Vagina (tissue), 2 donors: ENCODE measurements around the gene CRMP1.

Source experiments
- CTCF ChIP-seq, 3 experiments: fragments of 450-650 bp in 2 of 3; fragments of 200-600 bp in 1 of 3; sonication (generic) in 1 of 3; IDR thresholded peaks; one replicate each; pipeline ENCODE4 v1.5.1; 2017 to 2019; ENCODE audit warnings: antibody characterized with exemption in 3 of 3, mild to moderate bottlenecking in 2 of 3, moderate library complexity in 2 of 3
- POLR2A ChIP-seq, 2 donors: fragments of 450-650 bp; IDR thresholded peaks; one replicate each; pipeline ENCODE4 v1.6.1; 2017; ENCODE audit warnings: antibody characterized with exemption in 2 of 2, mild to moderate bottlenecking in 2 of 2, moderate library complexity in 2 of 2
- POLR2AphosphoS5 ChIP-seq, 2 donors: sonication (generic); formaldehyde crosslinking; IDR thresholded peaks; one replicate each; pipeline ENCODE4 v1.9.0; 2017; ENCODE audit warnings: antibody characterized with exemption in 2 of 2, mild to moderate bottlenecking in 2 of 2, low read depth in 1 of 2; ENCODE audit not compliant: insufficient read depth in 1 of 2

DNA sequence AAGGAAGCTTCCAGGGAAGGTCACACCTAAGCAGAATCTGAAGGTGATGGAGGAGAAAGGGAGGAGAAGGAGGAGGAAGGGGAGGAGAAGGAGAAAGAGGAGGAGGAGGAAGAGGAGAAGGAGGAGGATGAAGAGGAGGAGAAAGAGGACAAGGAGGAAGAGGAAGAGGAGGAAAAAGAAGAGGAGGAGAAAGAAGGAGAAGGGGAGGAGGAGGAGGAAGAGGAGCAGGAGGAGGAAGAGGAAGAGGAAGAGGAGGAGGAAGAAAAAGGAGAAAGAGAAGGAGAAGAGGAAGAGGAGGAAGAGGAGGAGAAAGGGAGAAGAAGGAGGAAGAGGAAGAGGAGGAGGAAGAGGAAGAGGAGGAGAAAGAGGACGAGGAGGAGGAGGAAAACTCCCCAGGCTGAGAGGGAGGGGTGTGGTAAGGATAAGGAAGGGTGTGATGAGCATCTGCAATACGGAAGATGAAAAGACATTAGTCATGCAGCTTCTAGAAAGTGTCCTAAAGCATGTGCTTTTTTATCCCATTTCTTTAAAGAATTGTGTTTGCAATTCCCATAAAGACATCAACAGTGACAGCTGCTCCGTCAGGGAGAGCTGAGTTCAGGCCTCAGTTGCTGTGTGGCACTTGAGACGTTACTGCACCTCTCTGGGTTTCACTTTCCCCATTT is 41.1 kb downstream of the CRMP1 start:
- TF ChIP-seq CTCF (IDR thresholded peaks at IDR 0.05) = no peak
- TF ChIP-seq POLR2AphosphoS5 (IDR thresholded peaks at IDR 0.05; ENCODE audit: insufficient read depth in 1 of 2, low read depth in 1 of 2) = no peak
- no peak for TF ChIP-seq POLR2A (IDR thresholded peaks at IDR 0.05)
